A549 (cell line): ENCODE data around the gene CHTF8. TPM values are rescaled to one million over a fixed set of nuclear protein-coding genes. Genes with fewer than 3 reads are reported as not detected.

Source experiments
- ATAC-seq, 2 experiments: fragments of 200-7000 bp in 1 of 2; fragments of >200 bp in 1 of 2; cut with Nextera tagmentation in 1 of 2; cut with Tn5 transposase in 1 of 2; 3 replicates each; pipeline versions ENCODE4 v1.8.0 to v1.9.1; 2018 to 2020; ENCODE audit warnings: mild to moderate bottlenecking in 1 of 2, moderate library complexity in 1 of 2
- CTCF ChIA-PET: fragments of 300-600 bp; sonication (Branson Sonifier 250); formaldehyde crosslinking; extraction: SDS; loops from one replicate; lab custom pipeline; 2021; ENCODE audit warnings: antibody characterized with exemption, inconsistent platforms; lab: Yijun Ruan, JAX
- POLR2A ChIA-PET: fragments of 350-600 bp; formaldehyde crosslinking; extraction: SDS; loops from one replicate; lab custom pipeline; 2021; ENCODE audit warnings: antibody characterized with exemption, inconsistent platforms; lab: Yijun Ruan, JAX
- DNase-seq, 2 experiments: peaks; one replicate each; pipeline versions ENCODE4 v3.0.0 to v3.0.0-alpha.2; 2011 to 2016; ENCODE audit warnings: low read depth in 1 of 2, low spot score in 1 of 2
- FAIRE-seq: peaks from 2 replicates; lab custom pipeline; 2011; peaks lifted over from hg19 to GRCh38; lab: Jason Lieb, UNC
- H3K27ac ChIP-seq, 2 experiments: fragments of >200 bp; sonication (Bioruptor Twin); formaldehyde crosslinking; 3 replicates each; pipeline ENCODE4 v1.5.1; 2016 to 2017
- H3K4me1 ChIP-seq: fragments of >200 bp; sonication (Bioruptor Twin); formaldehyde crosslinking; 3 replicates; pipeline ENCODE4 v1.6.1; 2016
- H3K4me2 ChIP-seq: fragments of >200 bp; sonication (Bioruptor Twin); formaldehyde crosslinking; 3 replicates; pipeline ENCODE4 v1.6.1; 2016
- H3K4me3 ChIP-seq: fragments of >200 bp; sonication (Bioruptor Twin); formaldehyde crosslinking; 3 replicates; pipeline ENCODE4 v1.5.1; 2016
- H3K9me3 ChIP-seq: fragments of >200 bp; sonication (Bioruptor Twin); formaldehyde crosslinking; 3 replicates; pipeline ENCODE4 v1.6.1; 2016
- BHLHE40 ChIP-seq: IDR thresholded peaks from 2 replicates; pipeline ENCODE4 v1.6.1; 2012; ENCODE audit warnings: low read depth, low read length, inconsistent platforms
- CBX2 ChIP-seq: fragments of 200-600 bp; sonication (generic); IDR thresholded peaks from 2 replicates; pipeline ENCODE4 v1.6.1; 2016; ENCODE audit warnings: low read depth, mild to moderate bottlenecking, borderline replicate concordance
- EHF ChIP-seq: fragments of 250-450 bp; sonication (Bioruptor Pico); IDR thresholded peaks from 2 replicates; pipeline ENCODE4 v1.5.0; 2020; ENCODE audit warnings: mild to moderate bottlenecking
- EHMT2 ChIP-seq: fragments of 200-600 bp; sonication (generic); IDR thresholded peaks from 2 replicates; pipeline ENCODE4 v1.6.1; 2016; ENCODE audit warnings: antibody characterized with exemption, low read depth, mild to moderate bottlenecking, moderate library complexity
- FOSL2 ChIP-seq, 2 experiments: fragments of 450-650 bp in 1 of 2; fragments of >200 bp in 1 of 2; sonication (Bioruptor Twin) in 1 of 2; formaldehyde crosslinking; IDR thresholded peaks; 2 replicates each; pipeline versions ENCODE4 v1.5.0 to v1.6.1; 2016 to 2020; ENCODE audit warnings: mild to moderate bottlenecking in 1 of 2, moderate library complexity in 1 of 2
- FOXS1 ChIP-seq: fragments of 250-450 bp; sonication (Bioruptor Pico); IDR thresholded peaks from 2 replicates; pipeline ENCODE4 v1.5.0; 2020; ENCODE audit warnings: mild to moderate bottlenecking, moderate library complexity
- HES2 ChIP-seq: fragments of >200 bp; sonication (Bioruptor Twin); formaldehyde crosslinking; IDR thresholded peaks from 2 replicates; pipeline ENCODE4 v1.6.1; 2016
- HOXA7 ChIP-seq: fragments of 250-450 bp; sonication (Bioruptor Pico); IDR thresholded peaks from 2 replicates; pipeline ENCODE4 v1.5.0; 2020; ENCODE audit warnings: mild to moderate bottlenecking, moderate library complexity
- HOXB5 ChIP-seq: fragments of 250-450 bp; sonication (Bioruptor Pico); IDR thresholded peaks from 2 replicates; pipeline ENCODE4 v1.5.0; 2020; ENCODE audit warnings: mild to moderate bottlenecking, moderate library complexity
- JUN ChIP-seq, 2 experiments: fragments of >200 bp; sonication (Bioruptor Twin); formaldehyde crosslinking; IDR thresholded peaks; 2 replicates in 1 of 2; 3 replicates in 1 of 2; pipeline ENCODE4 v1.6.1; 2016 to 2017
- KDM1A ChIP-seq: fragments of 200-600 bp; sonication (generic); IDR thresholded peaks from 2 replicates; pipeline ENCODE4 v1.6.1; 2016; ENCODE audit warnings: low read depth, mild to moderate bottlenecking
- MAZ ChIP-seq: fragments of 150-350 bp; IDR thresholded peaks from 2 replicates; pipeline ENCODE4 v1.6.1; 2014; ENCODE audit warnings: antibody characterized with exemption, low read depth, low read length, borderline replicate concordance
- NFE2L2 ChIP-seq: fragments of 150-350 bp; conservative IDR thresholded peaks from 2 replicates; pipeline ENCODE4 v1.6.1; 2014; ENCODE audit warnings: low read length
- PHF8 ChIP-seq: fragments of 200-600 bp; sonication (generic); IDR thresholded peaks from 2 replicates; pipeline ENCODE4 v1.6.1; 2016; ENCODE audit warnings: low read depth, mild to moderate bottlenecking, antibody characterized with exemption, moderate library complexity, borderline replicate concordance
- REST ChIP-seq: fragments of 200-600 bp; sonication (generic); IDR thresholded peaks from 2 replicates; pipeline ENCODE4 v1.6.1; 2016; ENCODE audit warnings: antibody characterized with exemption, mild to moderate bottlenecking, moderate library complexity
- TFCP2L1 ChIP-seq: fragments of 250-450 bp; sonication (Bioruptor Pico); IDR thresholded peaks from 2 replicates; pipeline ENCODE4 v1.5.0; 2021; ENCODE audit warnings: mild to moderate bottlenecking
- TP53 ChIP-seq: fragments of 250-450 bp; sonication (Bioruptor Pico); IDR thresholded peaks from 2 replicates; pipeline ENCODE4 v1.5.0; 2021; ENCODE audit warnings: mild to moderate bottlenecking, moderate library complexity
- ZNF302 ChIP-seq: fragments of 250-450 bp; sonication (Bioruptor Pico); IDR thresholded peaks from 2 replicates; pipeline ENCODE4 v1.9.0; 2021; ENCODE audit warnings: inconsistent platforms, mild to moderate bottlenecking, moderate library complexity
- WGBS: methylation state at CpG from one replicate; pipeline ENCODE4 v1.1.6; 2017; ENCODE audit errors: missing lambda C conversion rate; 5-methylcytosine and 5-hydroxymethylcytosine counted together
- polyA plus RNA-seq, 4 experiments: library from polyadenylated mRNA; depleted of rRNA in 3 of 4; stranded (reverse); fragments of >200 nt; fragmentation: RNase III in 1 of 4; extraction: RNeasy Plus Mini Kit Qiagen cat#74134 plus additional on column Dnase treatment in 1 of 4; gene quantifications; 2 replicates in 3 of 4; 3 replicates in 1 of 4; pipeline ENCODE4 v1.2.3, GENCODE V29; 2011 to 2017
- TF ChIP-seq, protein P1 (sequence below): IDR thresholded peaks from 2 replicates; pipeline ENCODE4 v1.6.1; 2012; ENCODE audit warnings: low read depth, borderline replicate concordance
- TF ChIP-seq, protein P2 (sequence below): fragments of 250-450 bp; sonication (Bioruptor Pico); IDR thresholded peaks from 2 replicates; pipeline ENCODE4 v1.5.0; 2020; ENCODE audit warnings: low read depth, mild to moderate bottlenecking, moderate library complexity

The CHTF8 gene
- polyA plus RNA-seq, 2 of the 4 experiments (the other 2 are of a cell fraction) = 78.7 to 81.6 TPM

DNA sequence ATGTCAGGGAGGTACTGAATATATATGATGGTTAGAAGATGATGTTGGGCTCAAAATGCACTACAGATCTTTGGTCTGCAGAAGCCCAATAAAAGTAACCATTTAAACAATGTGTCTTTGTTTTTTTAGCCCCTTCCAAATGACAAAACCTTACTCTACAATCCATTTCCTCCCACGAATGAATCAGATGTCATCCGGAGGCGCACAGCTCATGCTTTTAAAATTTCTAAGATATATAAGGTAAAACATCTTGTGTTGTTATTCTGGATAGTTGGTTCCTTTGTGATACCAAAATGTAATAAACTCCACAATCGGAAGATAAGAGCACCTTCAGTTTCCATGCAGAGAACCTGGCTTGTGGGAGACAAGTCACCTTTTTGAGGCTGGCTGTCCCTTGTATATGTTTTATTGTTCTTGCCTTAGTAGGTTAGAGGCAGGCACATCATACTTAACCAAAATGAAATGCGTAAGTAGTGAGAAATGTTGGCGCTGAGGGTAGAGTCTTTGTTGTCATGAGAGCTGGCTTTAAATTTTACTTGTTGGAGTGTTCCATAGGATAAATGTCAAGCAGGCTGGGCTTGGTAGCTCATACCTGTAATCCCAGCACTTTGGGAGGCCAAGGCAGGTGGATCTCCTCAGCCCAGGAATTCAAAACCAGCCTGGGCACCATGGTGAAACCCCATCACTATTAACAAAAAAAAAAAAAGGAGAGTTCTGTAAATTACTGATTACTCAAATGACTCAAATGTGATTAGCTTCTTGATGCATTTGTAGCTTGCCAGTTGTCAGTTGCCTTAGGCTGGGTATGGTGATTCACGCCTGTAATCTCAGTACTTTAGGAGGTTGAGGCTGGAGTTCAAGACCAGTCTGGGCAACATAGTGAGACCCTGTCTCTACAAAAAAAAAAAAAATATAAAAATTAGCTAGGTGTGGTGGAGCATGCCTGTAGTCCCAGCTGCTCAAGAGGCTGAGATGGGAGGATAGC, 34.9 kb upstream of the CHTF8 start:
- POLR2A ChIA-PET = interaction anchor here (0.6 kb wide), 1 partner anchor 21 kb away, joined by 3 read pairs; no protein-coding TSS in a partner anchor
- no peak for TF ChIP-seq HOXA7
- TF ChIP-seq EHMT2 = no peak
- TF ChIP-seq MAZ = no peak
- no peak for TF ChIP-seq ZNF302 (CRISPR knock-in tag)
- no peak for TF ChIP-seq HES2
- no peak for TF ChIP-seq NFE2L2
- no peak for TF ChIP-seq JUN (IDR thresholded peaks at IDR 0.05)
- no peak for TF ChIP-seq HOXB5 (CRISPR knock-in tag)
- no peak for TF ChIP-seq EHF (CRISPR knock-in tag)
- ATAC-seq (no peak), DNase-seq (no peak), FAIRE-seq (no peak)
- Histone ChIP-seq H3K4me2 (no peak overlapping the region), H3K4me1 (no peaks in the 10 kb centered on the region), H3K4me3 (no peak overlapping the region), H3K9me3 (no peaks in the 10 kb centered on the region), H3K27ac (no peak overlapping the region)
- CTCF ChIA-PET = interaction anchor here (0.6 to 3.4 kb wide), 12 partner anchors 10 to 426 kb away, joined by 3 to 20 read pairs (median 4); partner anchors contain the start of gene SNTB2
- 91% methylated on average over 7 of the region's 7 CpGs for WGBS

- Histone ChIP-seq H3K4me2 (no peak overlapping the region), H3K4me1 (no peaks in the 10 kb centered on the region), H3K4me3 (no peak overlapping the region), H3K9me3 (no peaks in the 10 kb centered on the region), H3K27ac (no peak overlapping the region)
- DNase-seq (no peak), ATAC-seq (no peak), FAIRE-seq (no peak)
- no peak for TF ChIP-seq TP53
- TF ChIP-seq KDM1A = no peak
- no peak for TF ChIP-seq FOSL2 (IDR thresholded peaks at IDR 0.05)
- no peak for TF ChIP-seq FOSL2 (CRISPR knock-in tag; IDR thresholded peaks at IDR 0.05)
- TF ChIP-seq MAZ = no peak
- TF ChIP-seq, protein P1, sequence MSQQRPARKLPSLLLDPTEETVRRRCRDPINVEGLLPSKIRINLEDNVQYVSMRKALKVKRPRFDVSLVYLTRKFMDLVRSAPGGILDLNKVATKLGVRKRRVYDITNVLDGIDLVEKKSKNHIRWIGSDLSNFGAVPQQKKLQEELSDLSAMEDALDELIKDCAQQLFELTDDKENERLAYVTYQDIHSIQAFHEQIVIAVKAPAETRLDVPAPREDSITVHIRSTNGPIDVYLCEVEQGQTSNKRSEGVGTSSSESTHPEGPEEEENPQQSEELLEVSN = no peak
- no peak for TF ChIP-seq REST
- TF ChIP-seq BHLHE40 = no peak
- TF ChIP-seq HOXB5 (CRISPR knock-in tag) = no peak
- TF ChIP-seq TFCP2L1 (CRISPR knock-in tag) = no peak
- TF ChIP-seq JUN (IDR thresholded peaks at IDR 0.05) = no peak
- no peak for TF ChIP-seq CBX2
- no peak for TF ChIP-seq HOXA7
- no peak for TF ChIP-seq PHF8
- no peak for TF ChIP-seq EHMT2
- TF ChIP-seq FOXS1 = no peak
- TF ChIP-seq, protein P2, sequence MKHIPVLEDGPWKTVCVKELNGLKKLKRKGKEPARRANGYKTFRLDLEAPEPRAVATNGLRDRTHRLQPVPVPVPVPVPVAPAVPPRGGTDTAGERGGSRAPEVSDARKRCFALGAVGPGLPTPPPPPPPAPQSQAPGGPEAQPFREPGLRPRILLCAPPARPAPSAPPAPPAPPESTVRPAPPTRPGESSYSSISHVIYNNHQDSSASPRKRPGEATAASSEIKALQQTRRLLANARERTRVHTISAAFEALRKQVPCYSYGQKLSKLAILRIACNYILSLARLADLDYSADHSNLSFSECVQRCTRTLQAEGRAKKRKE = no peak
- 87% methylated on average over 8 of the region's 8 CpGs for WGBS
- POLR2A ChIA-PET = no interaction called here
- CTCF ChIA-PET = interaction anchor here (0.8 to 2.6 kb wide), 10 partner anchors 9 to 264 kb away, joined by 3 to 20 read pairs (median 4); partner anchors contain the start of gene SNTB2
Measured at GRCh38 chr16:69166221-69166833, 33.9 kb upstream of the CHTF8 start.
